HG03025 (cell line): ENCODE data around the gene CHM.
"Not testable (repeated sequence)": the region's sequence is repeated elsewhere in the genome, so short reads cannot be mapped to it uniquely, and the experiment has no call there.

Experiments used
- ATAC-seq: cut with Tn5 transposase; IDR thresholded peaks from one replicate; pipeline ENCODE4 v1.9.1; 2021; ENCODE audit warnings: mild to moderate bottlenecking, moderate library complexity; ENCODE audit not compliant: unreplicated experiment, low FRiP score

CHM gene

GRCh38 chrX:86002076-86002896 is 45.1 kb downstream of the CHM start:
- ATAC-seq, result peak; percentile 90

- no peak for ATAC-seq
Observed at GRCh38 chrX:85998954-85999353, 48.4 kb downstream of the CHM start.

GRCh38 chrX:85996555-85996954 is 50.8 kb downstream of the CHM start:
- ATAC-seq, result no peak

GRCh38 chrX:85995641-85996040 is 51.7 kb downstream of the CHM start:
- ATAC-seq, result no peak

GRCh38 chrX:85994797-85995196 is 52.6 kb downstream of the CHM start:
- ATAC-seq, result no peak

- ATAC-seq, result no peak
Observed at GRCh38 chrX:85994228-85994627, 53.1 kb downstream of the CHM start.

- ATAC-seq, result no peak
Observed at GRCh38 chrX:85993539-85994197, 53.7 kb downstream of the CHM start.

- no peak for ATAC-seq
Observed at GRCh38 chrX:85992811-85993229, 54.5 kb downstream of the CHM start.

GRCh38 chrX:85988353-85988752 is 59.0 kb downstream of the CHM start:
- ATAC-seq, result no peak

- no peak for ATAC-seq
Observed at GRCh38 chrX:85980286-85980685, 67.1 kb downstream of the CHM start.

GRCh38 chrX:85977218-85977617 is 70.1 kb downstream of the CHM start:
- ATAC-seq, result peak; percentile 93

GRCh38 chrX:85972351-85972750 is 75.0 kb downstream of the CHM start:
- ATAC-seq, result not testable (repeated sequence)

GRCh38 chrX:85964744-85965143 is 82.6 kb downstream of the CHM start:
- ATAC-seq, result no peak

GRCh38 chrX:85963736-85964135 is 83.6 kb downstream of the CHM start:
- no peak for ATAC-seq

- no peak for ATAC-seq
Observed at GRCh38 chrX:85955510-85955909, 91.8 kb downstream of the CHM start.

- ATAC-seq, result not testable (repeated sequence)
Observed at GRCh38 chrX:85944751-85945150, 102.6 kb downstream of the CHM start.

- no peak for ATAC-seq
Observed at GRCh38 chrX:85941275-85941674, 106.1 kb downstream of the CHM start.

GRCh38 chrX:85939942-85940341 is 107.4 kb downstream of the CHM start:
- not testable (repeated sequence) for ATAC-seq

GRCh38 chrX:85934399-85934798 is 113.0 kb downstream of the CHM start:
- ATAC-seq, result not testable (repeated sequence)

GRCh38 chrX:85930099-85930498 is 117.3 kb downstream of the CHM start:
- no peak for ATAC-seq

- ATAC-seq, result no peak
Observed at GRCh38 chrX:85928606-85929005, 118.8 kb downstream of the CHM start.

GRCh38 chrX:85927740-85928139 is 119.6 kb downstream of the CHM start:
- ATAC-seq, result no peak
